AG09319 (cell line): Measurements from ENCODE around the gene TSR1.
A peak's percentile ranks its signal among the peaks of the same experiment; 100 is the strongest.

Experiments
- DNase-seq: peaks from one replicate; pipeline ENCODE4 v3.0.0-alpha.2; 2010; ENCODE audit warnings: low read depth; ENCODE audit errors: extremely low read depth
- CTCF ChIP-seq: IDR thresholded peaks from 2 replicates; pipeline ENCODE4 v1.5.1; 2011; ENCODE audit warnings: low read depth, mild to moderate bottlenecking, inconsistent platforms, low read length, moderate library complexity

TSR1 gene

DNA sequence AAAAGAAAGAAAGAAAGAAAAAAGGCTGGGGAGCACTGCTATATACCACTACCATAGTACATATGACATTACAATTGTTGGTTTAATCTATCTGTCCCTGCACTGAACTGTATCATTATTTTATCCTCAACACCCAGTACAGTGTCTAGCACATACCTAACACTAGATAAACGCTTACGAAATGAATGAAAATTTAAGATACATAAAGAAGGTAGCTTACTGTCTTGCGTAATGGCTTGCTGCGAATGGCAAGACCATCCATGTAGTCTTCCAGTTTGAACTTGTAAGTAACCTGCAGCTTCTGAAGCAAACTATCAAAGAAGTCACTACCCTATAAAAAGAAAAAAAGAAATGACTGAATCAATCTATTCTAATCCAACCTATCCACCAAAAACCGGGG, 39.2 kb downstream of the TSR1 start:
- no peak for TF ChIP-seq CTCF
- no peak for DNase-seq

GRCh38 chr17:2295575-2295974, 40.7 kb downstream of the TSR1 start:
- no peak for TF ChIP-seq CTCF
- no peak for DNase-seq

DNA sequence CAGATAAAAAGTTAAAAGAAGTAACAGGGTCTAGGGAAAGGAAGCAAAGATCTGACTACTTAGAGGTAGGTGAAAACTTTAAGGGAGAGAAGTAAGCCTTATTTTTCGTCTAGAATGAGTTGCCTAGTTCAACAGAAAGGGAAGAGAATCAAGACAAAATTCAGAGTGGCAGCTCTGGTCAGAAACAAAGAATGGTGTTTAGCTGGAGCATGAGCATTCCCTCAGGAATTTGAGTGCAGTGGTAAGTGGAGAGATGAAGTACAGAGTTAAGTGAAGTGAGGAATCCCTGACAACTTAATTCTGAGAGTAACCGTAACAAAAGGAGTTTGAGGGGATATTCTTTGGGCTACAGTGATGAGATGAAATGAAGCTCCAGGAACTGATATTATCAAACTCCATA, 44.2 kb downstream of the TSR1 start:
- DNase-seq: no peak
- TF ChIP-seq CTCF: no peak

- DNase-seq: no peak
- TF ChIP-seq CTCF: no peak
Observed at GRCh38 chr17:2289878-2290478, 46.3 kb downstream of the TSR1 start.

- TF ChIP-seq CTCF: no peak
- DNase-seq: no peak
Observed at GRCh38 chr17:2283302-2283701, 53.0 kb downstream of the TSR1 start.

- DNase-seq: peak; percentile 74
- TF ChIP-seq CTCF: peak; percentile 51
Observed at GRCh38 chr17:2282297-2282873, 53.9 kb downstream of the TSR1 start.

DNA sequence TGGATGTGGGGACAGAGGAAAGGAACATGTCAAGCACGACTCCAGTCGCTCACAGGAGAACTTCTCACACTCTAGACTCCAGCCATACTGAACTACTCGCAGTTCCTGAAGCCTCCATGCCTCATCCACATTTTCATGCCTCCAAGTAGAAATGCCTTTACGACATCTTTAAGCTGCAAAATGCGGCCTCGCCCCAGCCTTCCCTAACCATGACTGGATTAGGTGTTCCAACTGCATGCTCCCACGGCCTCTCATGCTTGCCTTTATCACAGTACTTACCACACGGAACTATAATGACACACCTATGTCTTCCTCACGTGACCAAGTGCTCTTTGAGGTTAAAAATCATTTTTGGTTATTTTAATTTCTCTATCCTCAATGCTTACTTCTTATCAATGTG, 56.5 kb downstream of the TSR1 start:
- TF ChIP-seq CTCF: no peak
- DNase-seq: no peak
